Measurements from ENCODE around the gene TDP1.

TDP1 gene

DNA sequence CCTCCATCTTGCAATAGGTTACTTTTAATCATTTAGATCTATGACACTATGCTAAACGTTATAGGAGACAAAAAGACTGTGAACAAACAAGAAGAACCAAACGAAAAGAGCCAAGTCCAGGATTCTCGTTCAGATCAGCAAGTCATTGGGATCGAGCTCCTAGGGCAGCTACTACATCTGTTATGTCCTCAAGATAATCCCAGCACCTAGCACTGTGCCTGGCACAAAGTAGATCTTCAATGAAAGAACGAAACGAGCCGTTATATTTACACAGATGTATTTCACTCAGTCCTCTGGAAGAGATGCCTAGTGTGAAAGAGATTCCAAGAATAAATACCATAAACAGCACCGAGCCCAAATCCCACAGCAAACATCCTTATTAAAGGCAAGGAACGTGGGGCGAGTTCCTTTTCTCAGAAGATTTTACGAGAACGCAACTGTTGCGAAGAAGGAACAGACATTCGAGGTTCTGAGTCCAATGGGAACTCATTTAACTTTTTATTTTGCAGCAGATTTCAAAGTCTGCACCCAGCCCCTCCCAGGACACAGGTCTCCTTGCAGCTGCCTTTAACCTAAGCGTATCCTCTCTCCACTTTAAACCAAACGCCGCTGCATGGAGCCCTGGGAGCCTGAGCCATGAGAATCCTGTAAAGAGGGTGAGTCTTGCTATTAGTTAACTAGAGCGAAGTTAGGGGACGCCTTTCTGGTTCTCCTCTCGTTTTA, 544 bp upstream of the TDP1 start:
- H3K27ac ChIP-seq (ENCODE audit: low read depth, low read length, poor library complexity, severe bottlenecking), result peak overlapping the region; percentile 61

GRCh38 chr14:89956661-89957009, 908 bp downstream of the TDP1 start:
- Histone ChIP-seq H3F3A (ENCODE audit: insufficient read depth, low read length) (no peaks in the 10 kb centered on the region), H3K27me3 (ENCODE audit: insufficient read depth, low read length) (no peaks in the 10 kb centered on the region), H3K27ac (ENCODE audit: low read depth, low read length, poor library complexity, severe bottlenecking) (peak overlapping the region; percentile 64)

More for the DNA sequence above, 544 bp upstream of the TDP1 start:
- Histone ChIP-seq H3K4me2 (ENCODE audit: low read length) (peak overlapping the region; percentile 96), H3K79me2 (ENCODE audit: insufficient read depth, low read length) (no peaks in the 10 kb centered on the region), H3K4me1 (ENCODE audit: insufficient read depth, low read length, severe bottlenecking) (peaks cover 25% of the 10 kb centered on the region), H3K27me3 (ENCODE audit: insufficient read depth, low read length) (no peaks in the 10 kb centered on the region), H3K36me3 (ENCODE audit: insufficient read depth, low read length) (peaks cover 29% of the 10 kb centered on the region), H3K4me3 (ENCODE audit: low read depth, low read length, poor library complexity, severe bottlenecking) (peak overlapping the region; percentile 75), H3K9ac (ENCODE audit: low read length) (peak overlapping the region; percentile 56), H4K20me1 (ENCODE audit: insufficient read depth, low read length) (no peaks in the 10 kb centered on the region), H3K9me3 (ENCODE audit: low read length) (0 out of 2 replicates have a peak, but pooled peaks cover 9% of the 10 kb centered on the region), H2AFZ (ENCODE audit: low read length) (peak overlapping the region; percentile 85), H3K9me2 (ENCODE audit: low read depth, low read length) (no peaks in the 10 kb centered on the region), H3F3A (ENCODE audit: insufficient read depth, low read length) (no peaks in the 10 kb centered on the region)
- TF ChIP-seq CTCF (IDR thresholded peaks at IDR 0.05; ENCODE audit: low read length) (no peak), EZH2 (IDR thresholded peaks at IDR 0.05; ENCODE audit: borderline replicate concordance, low read length) (no peak)

DNA sequence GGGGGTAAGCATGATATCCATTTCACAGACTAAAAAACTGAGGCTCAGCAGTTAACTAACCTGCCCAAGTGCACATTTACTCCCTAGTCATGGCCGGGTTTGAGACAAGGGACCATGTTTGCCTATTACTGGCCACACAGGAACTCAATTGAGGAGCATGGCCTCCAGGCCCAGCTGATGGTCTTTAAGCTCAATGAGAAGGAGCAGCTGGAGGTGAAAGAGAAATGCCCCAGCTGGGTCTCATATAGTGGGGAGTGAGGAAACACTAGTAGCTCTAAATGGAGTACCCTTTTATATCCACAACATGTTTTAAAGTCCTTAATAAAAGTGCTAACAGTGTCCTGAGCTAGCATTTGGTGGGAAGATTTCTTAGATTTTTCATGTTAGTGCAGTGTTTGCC, 1.6 kb downstream of the TDP1 start:
- peak overlapping the region; percentile 75 for H3K4me3 ChIP-seq (ENCODE audit: low read depth, low read length, poor library complexity, severe bottlenecking)
- H3K9ac ChIP-seq (ENCODE audit: low read length), result no peak overlapping the region
- no peaks in the 10 kb centered on the region for H3K79me2 ChIP-seq (ENCODE audit: insufficient read depth, low read length)

More at GRCh38 chr14:89956661-89957009, 908 bp downstream of the TDP1 start:
- peak overlapping the region; percentile 96 for H3K4me2 ChIP-seq (ENCODE audit: low read length)
- H3K4me1 ChIP-seq (ENCODE audit: insufficient read depth, low read length, severe bottlenecking), result peaks cover 25% of the 10 kb centered on the region
- 0 out of 2 replicates have a peak, but pooled peaks cover 9% of the 10 kb centered on the region for H3K9me3 ChIP-seq (ENCODE audit: low read length)
- H3K4me3 ChIP-seq (ENCODE audit: low read depth, low read length, poor library complexity, severe bottlenecking), result peak overlapping the region; percentile 75
- TF ChIP-seq CTCF (IDR thresholded peaks at IDR 0.05; ENCODE audit: low read length) (no peak), EZH2 (IDR thresholded peaks at IDR 0.05; ENCODE audit: borderline replicate concordance, low read length) (no peak)
- H3K9me2 ChIP-seq (ENCODE audit: low read depth, low read length), result no peaks in the 10 kb centered on the region
- no peak overlapping the region for H2AFZ ChIP-seq (ENCODE audit: low read length)
- no peaks in the 10 kb centered on the region for H4K20me1 ChIP-seq (ENCODE audit: insufficient read depth, low read length)
- peaks cover 35% of the 10 kb centered on the region for H3K36me3 ChIP-seq (ENCODE audit: insufficient read depth, low read length)
- no peaks in the 10 kb centered on the region for H3K79me2 ChIP-seq (ENCODE audit: insufficient read depth, low read length)
- peak overlapping the region; percentile 75 for H3K9ac ChIP-seq (ENCODE audit: low read length)

More for the DNA sequence above, 1.6 kb downstream of the TDP1 start:
- Histone ChIP-seq H4K20me1 (ENCODE audit: insufficient read depth, low read length) (no peaks in the 10 kb centered on the region), H3K4me2 (ENCODE audit: low read length) (peak overlapping the region; percentile 96; the same call in 1 of the 2 replicates), H3K36me3 (ENCODE audit: insufficient read depth, low read length) (peaks cover 38% of the 10 kb centered on the region), H3K4me1 (ENCODE audit: insufficient read depth, low read length, severe bottlenecking) (peaks cover 25% of the 10 kb centered on the region), H3K27me3 (ENCODE audit: insufficient read depth, low read length) (no peaks in the 10 kb centered on the region), H3K27ac (ENCODE audit: low read depth, low read length, poor library complexity, severe bottlenecking) (no peak overlapping the region), H3F3A (ENCODE audit: insufficient read depth, low read length) (no peaks in the 10 kb centered on the region), H3K9me3 (ENCODE audit: low read length) (0 out of 2 replicates have a peak, but pooled peaks cover 9% of the 10 kb centered on the region), H2AFZ (ENCODE audit: low read length) (no peak overlapping the region), H3K9me2 (ENCODE audit: low read depth, low read length) (no peaks in the 10 kb centered on the region)
- TF ChIP-seq CTCF (IDR thresholded peaks at IDR 0.05; ENCODE audit: low read length) (no peak), EZH2 (IDR thresholded peaks at IDR 0.05; ENCODE audit: borderline replicate concordance, low read length) (no peak)

Data from OCI-LY1 (cell line).